CD4-positive, alpha-beta T cell treated with Interleukin-4 for 4 hours (primary cell): Measurements from ENCODE around the gene FNDC10.

ENCODE experiments used
- DNase-seq: peaks from one replicate; pipeline ENCODE4 v3.0.0-alpha.2; 2020

The FNDC10 gene

DNA sequence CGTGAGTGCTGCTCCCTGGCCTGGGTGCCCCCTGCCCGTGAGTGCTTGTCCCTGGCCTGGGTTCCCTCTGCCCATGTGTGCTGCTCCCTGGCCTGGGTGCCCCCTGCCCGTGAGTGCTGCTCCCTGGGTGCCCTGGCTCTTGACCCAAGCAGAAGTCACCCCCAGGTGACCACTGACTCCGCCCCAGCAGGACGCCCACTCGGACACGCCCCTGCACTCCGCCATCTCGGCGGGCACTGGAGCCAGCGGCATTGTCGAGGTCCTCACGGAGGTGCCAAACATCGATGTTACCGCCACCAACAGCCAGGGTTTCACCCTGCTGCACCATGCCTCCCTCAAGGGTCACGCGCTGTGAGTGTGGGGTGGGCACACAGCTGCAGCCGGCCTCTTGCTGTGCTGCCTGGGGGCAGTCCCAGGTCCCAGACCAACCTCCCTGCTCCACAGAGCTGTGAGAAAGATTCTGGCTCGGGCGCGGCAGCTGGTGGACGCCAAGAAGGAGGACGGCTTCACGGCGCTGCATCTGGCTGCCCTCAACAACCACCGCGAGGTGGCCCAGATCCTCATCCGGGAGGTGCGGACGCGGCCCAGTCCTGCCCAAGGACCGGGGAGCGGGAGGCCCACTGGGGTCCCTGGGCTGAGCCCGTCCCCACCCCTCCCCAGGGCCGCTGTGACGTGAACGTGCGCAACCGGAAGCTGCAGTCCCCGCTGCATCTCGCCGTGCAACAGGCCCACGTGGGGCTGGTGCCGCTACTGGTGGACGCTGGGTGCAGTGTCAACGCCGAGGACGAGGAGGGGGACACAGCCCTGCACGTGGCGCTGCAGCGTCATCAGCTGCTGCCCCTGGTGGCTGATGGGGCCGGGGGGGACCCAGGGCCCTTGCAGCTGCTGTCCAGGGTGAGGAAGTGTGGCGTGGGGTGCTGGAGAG lies 28.2 kb upstream of the FNDC10 start:
- DNase-seq = no peak

DNA sequence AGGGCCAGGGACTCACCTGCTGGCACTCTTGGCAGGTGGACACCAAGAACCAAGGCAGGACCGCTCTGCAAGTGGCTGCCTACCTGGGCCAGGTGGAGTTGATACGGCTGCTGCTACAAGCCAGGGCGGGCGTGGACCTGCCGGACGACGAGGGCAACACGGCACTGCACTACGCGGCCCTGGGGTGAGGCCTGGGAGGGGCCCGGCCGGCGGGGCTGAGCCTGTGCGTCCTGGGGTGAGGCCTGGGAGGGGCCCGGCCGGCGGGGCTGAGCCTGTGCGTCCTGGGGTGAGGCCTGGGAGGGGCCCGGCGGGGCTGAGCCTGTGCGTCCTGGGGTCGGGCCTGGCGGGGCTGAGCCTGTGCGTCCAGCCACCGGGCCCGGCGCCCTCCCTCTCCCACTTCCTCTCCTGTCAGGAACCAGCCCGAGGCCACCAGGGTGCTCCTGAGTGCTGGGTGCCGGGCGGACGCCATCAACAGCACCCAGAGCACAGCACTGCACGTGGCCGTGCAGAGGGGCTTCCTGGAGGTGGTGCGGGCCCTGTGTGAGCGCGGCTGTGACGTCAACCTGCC lies 27.4 kb upstream of the FNDC10 start:
- DNase-seq = no peak

DNA sequence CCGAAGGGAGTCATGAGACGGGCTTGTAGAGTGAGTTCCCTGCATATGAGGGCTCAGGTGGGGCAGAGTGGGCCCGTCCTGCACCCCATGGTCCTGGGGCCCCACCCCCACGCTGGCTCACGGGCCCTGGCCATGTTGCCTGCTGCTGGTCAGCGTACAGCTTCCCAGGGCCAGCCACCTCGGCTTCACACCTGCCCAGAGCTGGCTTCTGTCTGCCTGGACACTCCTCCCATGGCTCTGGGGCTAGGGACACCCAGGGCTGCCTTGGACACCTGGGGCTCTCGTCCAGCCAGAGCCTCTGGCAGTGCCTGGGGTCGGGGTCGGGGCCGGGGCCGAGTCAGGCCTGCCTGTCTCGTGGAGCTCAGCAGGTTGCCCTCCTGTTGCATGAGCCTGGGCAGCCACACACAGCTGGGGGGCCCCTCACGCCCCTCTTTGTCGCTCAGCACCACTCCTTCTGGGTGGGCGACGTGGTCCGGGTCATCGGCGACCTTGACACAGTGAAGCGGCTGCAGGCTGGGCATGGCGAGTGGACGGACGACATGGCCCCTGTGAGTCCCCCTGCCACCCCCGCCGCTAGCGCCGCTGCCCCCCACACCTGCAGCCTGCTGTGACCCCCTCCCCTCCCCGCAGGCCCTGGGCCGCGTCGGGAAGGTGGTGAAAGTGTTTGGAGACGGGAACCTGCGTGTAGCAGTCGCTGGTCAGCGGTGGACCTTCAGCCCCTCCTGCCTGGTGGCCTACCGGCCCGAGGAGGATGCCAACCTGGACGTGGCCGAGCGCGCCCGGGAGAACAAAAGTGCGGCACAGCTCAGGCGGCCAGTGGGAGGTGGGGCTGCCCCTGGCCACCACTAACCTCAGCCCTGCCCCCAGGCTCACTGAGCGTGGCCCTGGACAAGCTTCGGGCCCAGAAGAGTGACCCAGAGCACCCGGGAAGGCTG lies 26.5 kb upstream of the FNDC10 start:
- DNase-seq = no peak

DNA sequence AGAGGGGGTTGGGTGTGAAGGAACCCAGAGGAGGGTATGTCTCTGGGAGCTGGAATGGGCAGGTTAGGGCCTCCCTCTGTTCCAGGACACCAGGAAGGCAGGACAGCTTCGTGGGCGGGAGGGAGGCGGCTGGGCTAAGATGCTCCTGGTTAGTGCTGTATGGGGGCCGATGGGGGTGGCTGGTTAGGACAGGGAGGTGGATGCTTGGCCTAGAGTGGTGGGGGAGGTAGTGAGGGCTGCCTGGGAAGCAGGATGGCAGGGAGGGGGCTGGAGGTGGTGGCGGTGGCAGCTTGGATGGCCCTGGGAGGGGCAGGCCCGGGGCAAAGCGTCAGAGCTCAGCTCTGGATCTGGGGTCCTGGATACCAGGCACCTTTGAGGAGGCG lies 25.9 kb upstream of the FNDC10 start:
- DNase-seq = no peak

DNA sequence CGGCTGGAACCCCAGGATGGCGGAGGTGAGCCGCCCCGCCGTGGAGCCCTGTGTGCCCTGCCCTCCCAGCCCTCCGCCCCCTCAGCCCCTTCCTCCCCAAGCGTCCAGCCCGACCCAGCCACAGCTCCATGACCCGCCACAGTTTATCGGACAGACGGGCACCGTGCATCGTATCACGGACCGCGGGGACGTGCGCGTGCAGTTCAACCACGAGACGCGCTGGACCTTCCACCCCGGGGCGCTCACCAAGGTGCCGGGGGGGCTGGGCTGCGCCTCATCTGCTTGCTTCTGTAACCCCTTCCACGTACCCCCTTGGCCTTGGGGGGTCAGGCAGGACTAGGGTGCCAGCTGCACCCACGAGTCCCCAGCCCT lies 25.5 kb upstream of the FNDC10 start:
- DNase-seq = no peak

DNA sequence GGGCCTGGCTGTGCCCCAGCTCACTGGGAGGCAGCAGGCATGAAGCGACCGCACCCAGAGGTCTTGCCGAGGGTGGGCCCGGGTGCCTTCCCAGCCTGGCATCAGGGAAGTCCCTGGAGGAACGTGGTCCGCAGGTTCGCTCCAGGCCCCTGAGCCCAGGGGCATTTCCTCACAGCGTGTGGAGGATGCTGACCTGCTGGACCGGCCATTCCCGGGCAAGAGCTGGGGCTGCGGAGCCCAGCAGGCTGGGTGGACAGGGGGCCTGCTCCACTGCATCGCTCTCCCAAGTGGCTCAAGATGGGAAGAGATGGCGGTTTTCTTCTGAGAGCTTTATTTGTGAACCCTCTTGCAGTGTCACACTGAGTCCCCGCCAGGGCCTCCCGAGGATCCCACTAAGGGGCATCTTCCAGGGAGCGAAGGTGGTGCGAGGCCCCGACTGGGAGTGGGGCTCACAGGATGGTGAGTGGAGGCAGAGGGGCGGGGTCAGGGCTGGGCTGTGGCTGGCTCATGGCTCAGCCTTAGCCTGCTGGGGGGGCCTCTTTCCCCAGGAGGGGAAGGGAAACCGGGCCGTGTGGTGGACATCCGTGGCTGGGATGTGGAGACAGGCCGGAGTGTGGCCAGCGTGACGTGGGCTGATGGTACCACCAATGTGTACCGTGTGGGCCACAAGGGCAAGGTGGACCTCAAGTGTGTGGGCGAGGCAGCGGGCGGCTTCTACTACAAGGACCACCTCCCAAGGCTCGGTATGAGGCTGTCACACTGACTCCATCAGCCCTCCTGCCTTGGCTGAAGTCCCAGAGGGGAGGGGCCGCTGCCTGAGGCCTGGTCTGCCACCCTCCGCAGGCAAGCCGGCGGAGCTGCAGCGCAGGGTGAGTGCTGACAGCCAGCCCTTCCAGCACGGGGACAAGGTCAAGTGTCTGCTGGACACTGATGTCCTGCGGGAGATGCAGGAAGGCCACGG lies 24.8 kb upstream of the FNDC10 start:
- no peak for DNase-seq

DNA sequence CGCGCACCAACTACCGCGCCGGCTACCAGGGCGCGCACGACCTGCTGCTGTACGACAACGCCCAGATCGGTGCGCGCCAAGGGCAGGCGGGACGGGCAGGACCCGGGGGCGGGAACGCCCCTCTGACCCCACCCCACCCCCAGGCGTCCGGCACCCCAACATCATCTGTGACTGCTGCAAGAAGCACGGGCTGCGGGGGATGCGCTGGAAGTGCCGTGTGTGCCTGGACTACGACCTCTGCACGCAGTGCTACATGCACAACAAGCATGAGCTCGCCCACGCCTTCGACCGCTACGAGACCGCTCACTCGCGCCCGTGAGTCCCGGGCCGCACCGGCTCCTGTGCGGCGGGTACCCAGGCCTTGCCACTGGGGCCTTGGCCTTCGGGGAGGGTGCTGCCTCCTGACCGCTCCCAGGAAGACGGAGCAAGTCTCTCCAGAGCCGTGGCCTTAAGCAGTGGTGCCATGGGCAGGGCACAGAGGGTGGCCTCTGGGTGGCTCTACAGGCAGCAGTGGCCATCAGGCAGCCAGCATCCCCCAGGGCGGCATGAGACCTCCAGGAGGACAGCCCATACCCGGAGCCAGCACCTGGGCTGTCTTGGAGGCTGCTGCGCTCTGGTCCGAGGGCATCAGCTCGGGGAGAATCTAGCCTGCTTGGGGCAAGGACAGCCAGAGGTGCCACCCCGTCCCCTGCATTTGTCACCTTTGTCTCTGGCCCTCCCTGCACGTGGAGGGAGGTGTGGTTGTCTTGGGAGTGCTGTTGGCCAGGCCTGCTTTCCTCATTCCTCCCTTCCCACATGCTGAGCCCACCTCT lies 23.9 kb upstream of the FNDC10 start:
- no peak for DNase-seq

DNA sequence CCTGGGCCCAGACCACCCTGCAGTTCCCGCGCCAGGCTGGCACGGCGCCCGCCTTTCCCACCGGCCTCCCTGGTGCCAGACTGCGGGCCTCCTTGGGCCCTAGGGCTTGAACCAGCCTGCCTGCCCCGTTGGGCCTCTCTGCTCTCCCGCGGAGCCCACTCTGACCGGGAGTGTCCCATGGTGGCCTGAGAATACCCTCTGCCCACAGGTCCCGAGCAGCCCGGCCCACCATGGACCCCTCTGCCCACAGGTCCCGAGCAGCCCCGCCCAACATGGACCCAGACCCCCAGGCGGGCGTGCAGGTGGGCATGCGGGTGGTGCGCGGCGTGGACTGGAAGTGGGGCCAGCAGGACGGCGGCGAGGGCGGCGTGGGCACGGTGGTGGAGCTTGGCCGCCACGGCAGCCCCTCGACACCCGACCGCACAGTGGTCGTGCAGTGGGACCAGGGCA lies 23.3 kb upstream of the FNDC10 start:
- DNase-seq = no peak

DNA sequence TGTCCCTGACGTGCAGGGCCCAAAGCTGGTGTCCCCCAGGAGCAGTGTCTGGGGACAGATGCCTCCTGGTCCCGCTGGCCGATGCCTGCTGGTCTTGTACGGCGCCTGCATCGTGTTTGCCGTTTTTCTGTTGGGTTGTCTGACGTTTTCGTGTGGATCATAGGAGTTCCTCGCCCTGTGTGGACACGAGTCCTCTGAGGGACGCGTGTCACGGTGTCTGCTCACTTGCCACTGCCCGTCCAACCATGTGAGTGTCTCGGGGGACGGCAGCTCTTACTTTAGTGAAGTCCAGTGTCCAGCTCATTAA lies 22.8 kb upstream of the FNDC10 start:
- no peak for DNase-seq

DNA sequence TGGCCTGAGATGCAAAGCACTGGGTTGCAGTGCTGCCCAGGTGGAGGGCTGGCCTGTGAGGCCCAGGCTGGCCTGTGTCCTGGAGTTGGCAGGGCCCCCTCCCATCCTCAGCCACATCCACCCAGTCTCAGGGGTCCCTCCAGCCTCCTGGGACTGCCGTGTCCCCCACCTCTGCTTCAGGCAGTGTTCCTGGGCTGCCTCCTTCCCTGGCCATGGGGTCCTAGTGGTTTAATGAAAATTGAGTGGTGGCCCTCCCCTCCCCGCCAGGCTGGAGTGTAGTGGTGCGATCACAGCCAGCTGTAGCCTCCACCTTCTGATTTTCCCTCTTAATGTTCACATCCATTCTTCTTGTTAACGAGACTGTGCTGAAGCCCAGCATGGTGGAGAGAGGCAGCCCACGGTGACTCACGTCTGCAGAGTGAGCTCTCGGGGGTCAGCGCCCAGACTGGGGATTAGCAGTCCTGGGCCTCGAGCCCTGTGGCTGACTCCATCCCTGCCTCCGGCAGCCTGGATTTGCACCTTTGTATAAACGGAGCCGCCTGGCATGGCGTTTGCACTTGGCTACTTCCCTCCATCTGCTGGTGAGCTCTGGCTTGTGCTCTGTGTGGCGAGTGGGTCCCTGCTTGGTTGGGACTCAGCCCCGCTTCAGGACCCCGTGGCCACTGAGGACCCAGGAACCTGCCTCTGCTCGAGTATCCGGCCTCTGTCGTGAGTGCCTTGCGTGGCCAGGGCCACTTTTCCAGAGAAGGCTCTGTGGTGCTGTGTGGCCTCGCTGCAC lies 22.3 kb upstream of the FNDC10 start:
- DNase-seq = no peak

DNA sequence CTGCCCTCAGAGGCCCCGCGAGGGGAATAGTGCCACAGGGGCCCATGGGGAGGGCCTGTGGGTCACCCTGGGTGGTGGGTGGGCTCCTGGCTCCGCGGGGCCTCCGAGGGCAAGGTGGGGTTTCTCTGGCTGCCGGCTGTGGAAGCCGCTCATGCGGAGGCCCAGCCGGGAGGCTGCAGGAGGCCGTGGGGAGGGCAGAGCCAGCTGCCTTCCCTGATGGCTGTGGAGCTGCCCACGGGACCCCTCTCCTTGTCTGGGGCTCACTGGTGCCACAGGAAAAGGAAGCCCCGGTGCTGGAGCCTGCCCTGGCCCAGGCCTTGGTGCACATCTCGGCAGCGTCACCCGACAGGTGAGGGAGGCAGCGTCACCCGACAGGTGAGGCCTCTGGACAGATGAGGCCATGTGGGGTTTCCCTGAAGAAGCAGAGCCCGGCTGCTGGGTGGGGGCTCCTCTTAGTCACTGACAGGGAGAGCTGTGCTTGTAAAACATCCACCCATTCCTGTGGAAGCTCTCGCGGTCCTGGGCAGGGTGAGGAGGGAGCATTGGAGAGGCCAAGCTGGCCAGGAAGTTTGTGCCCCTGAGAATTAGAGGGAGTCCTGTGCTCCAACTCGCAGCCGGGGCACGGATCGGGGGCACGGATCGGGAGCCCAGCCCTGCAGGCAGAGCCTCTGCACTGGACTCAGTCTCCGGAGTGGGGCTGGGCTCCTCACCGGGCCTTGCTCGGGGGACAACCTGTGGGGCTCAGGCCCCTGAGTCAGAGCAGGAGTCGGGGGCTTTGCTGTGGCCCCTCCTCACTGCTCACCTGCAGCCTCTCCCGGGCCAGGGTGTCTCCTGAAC lies 21.5 kb upstream of the FNDC10 start:
- no peak for DNase-seq

DNA sequence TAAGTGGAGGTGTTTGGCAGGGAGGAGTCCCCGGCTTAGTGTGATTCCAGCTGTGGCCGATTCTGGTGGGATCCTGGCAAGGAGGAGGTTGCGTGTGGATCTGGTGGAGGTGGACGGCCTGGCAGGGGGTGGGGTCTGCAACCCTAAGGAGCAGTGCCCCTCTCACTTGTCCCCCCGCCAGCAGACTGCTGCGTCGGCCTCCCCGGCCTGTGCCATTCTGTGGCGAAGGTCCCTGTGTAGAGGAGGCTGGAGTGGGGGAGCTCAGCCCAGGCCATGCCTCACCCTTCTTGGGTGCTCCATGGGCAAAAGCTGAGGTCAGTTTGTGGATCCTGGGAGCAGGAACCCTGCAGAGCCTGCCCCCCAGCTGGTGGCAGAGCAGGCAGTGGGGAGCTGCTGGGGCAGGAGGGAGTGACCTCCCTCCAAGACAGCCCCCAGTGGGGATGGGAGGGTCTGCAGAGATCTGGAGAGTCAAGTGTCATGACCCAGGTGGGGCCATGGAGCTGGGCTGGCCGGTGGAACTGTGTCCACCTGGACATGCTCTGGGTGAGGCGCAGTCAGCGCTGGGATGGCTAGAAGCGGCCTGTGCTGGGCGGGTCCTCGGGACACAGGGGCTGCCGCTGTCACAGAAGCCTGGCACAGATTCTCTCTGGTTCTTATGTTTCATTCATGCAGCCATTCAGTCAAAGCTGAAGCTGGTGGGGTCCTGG lies 20.7 kb upstream of the FNDC10 start:
- no peak for DNase-seq

DNA sequence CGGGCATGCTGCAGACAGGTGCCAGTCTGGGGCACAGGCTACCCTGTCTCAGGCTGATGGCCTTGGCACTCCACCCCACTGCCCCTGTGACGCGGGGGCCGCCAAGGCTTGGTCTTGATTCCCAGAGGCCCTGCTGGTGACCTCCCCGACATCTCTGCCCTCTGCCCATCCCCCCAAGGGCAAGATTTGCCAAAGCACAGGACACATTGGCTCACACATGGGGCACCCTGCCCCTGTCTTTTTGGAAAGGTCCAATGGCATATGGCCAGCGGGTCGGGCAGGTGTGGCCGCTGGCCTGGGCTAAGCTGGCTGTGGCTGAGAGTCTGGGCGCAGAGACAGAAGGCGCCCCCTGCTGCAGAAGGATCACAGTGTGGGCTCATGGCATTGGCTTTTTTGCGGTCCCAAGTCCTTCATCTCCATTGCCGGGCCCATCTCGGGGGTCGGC lies 20.0 kb upstream of the FNDC10 start:
- DNase-seq = no peak

DNA sequence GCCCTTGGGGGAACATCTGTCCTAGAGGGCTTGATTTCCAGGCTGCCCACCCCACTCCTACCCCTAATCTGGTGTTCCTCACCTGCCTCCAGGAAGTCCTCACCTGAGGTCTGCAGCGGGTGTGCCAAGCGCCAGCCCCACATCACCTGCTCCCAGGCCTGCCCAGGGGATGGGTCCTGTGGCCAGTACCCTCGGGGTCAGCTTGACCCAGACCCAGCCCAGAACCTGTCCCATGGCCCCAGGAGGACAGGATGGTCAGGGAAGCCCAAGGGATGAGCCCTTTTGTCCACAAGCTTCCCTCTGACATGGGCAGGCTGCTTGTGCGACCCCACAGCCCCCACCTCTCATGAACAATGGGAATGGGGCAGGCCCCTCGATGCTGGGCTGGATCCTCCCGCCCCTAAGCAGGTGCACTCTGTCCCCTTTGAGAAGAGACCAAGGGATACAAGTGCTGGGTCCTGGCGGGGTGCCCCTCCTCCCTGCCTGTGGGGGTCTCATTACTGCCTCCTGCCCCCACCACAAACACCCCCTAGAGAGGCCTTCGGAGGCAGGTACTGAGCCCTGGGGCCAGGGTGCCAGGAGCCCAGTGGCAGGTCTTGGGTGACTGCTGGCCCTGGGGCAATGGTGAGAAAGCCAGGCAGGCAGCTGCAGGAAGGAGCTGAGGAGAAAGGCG lies 18.6 kb upstream of the FNDC10 start:
- no peak for DNase-seq

DNA sequence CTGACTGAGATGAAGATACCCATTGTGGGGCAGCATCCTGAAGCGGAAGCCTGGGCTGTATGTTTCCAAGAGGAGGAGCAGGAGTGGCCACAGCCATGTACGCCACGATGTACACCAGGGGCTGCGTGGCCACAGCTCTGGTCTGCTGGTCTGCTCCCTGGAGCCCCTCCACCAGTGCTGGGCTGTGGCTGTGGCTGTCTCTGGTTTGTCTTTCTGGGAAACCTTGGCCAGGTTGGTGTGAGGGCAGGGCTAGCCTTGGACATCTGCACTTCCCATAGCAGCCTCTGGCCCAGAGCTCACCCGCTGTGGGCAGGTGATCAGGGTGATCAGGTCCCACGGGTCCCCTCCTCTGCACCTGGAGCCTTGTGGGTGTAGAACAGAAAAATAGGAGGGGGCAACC lies 18.0 kb upstream of the FNDC10 start:
- no peak for DNase-seq

DNA sequence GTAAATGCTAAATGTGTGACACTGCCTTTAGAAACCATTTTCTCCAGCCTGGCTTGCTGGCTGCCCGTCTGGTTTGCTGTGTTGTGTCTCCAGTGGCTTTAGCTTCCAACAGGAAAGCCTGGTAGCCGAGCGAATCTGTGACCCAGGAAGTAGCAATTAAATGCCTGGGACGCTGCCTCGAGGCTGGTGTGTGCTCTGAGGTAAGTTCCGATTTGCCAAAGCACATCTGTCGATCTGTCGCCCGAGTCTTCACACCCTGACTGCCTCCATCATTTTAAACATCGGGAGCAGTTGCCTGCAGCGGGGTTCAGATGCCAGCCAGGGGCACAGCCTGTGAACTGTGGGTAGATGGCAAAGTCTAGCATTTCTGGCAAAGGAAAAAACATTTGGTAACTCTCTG lies 17.6 kb upstream of the FNDC10 start:
- no peak for DNase-seq

DNA sequence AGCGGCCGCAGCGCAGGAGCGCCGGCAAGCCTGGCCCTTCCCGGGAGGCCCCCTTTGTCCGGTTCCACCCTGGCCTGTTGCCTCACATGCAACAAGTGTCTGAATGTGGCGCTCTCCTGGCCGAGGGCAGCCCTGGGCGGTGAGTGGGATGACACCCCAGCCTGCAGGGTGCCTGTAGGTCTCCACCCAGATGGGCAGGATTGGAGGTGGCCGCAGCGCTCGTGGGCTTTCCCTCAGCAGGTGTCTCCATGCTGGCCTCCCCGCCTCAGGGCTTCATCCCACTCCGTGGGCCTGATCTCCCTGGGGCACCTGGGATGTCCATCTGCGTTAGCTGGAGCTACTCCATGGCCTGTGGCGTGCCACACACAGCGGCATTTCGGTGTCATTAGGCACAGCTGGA lies 16.9 kb upstream of the FNDC10 start:
- no peak for DNase-seq

DNA sequence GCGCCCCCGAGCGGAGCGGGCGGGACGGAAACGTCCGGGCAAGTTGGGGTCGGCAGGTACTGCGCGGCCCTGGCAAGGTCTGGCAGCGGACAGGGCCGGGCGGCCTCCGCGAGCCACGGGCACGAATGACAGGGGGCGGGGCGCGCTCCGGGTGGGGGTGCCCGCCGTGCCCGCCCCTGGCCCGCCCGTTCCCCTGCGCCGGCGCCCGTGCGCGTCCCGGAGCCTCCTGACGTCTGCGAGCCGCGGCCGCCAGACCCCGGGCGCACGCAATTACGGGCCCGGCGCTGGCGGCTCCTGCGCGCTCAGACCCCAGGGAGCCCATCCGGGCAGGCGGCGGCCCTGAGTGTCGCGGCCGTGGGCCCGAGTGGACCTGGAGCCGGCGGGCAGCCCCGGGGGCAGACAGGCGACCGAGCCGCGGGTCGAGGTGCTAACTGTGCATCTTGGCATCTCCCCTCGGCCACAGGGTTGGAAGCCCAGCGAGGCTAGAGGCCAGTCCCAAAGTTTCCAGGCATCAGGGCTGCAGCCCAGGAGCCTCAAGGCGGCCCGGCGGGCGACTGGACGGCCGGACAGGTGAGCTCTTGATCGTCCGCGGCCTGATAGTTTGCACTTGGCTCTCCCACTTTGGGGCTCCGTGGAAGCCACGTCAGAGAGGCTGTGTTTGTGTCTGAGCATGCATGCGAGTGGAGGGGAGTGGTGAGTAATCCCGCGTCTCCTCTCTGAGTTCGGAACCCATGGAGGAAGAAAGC lies 16.3 kb upstream of the FNDC10 start:
- no peak for DNase-seq
